HepG2 (cell line): ENCODE results near the gene TYROBP. TPM values are rescaled to one million over a fixed set of nuclear protein-coding genes. Genes with fewer than 3 reads are reported as not detected.

ENCODE experiments used
- ARNT ChIP-seq: fragments of 450-650 bp; IDR thresholded peaks from 2 replicates; pipeline ENCODE4 v1.6.1; 2017
- DMAP1 ChIP-seq: IDR thresholded peaks from 2 replicates; pipeline ENCODE4 v1.6.1; 2016
- FOXA1 ChIP-seq, 2 experiments: fragments of 450-650 bp in 1 of 2; sonication (generic) in 1 of 2; formaldehyde crosslinking in 1 of 2; IDR thresholded peaks; 2 replicates each; pipeline versions ENCODE4 v1.4.0 to v1.6.1; 2016 to 2020; ENCODE audit warnings: missing genetic modification reagents in 1 of 2
- FOXJ3 ChIP-seq: sonication (generic); formaldehyde crosslinking; IDR thresholded peaks from 2 replicates; pipeline ENCODE4 v1.4.0; 2020; ENCODE audit warnings: missing genetic modification reagents, mild to moderate bottlenecking, borderline replicate concordance
- MAF1 ChIP-seq: sonication (generic); formaldehyde crosslinking; IDR thresholded peaks from 2 replicates; pipeline ENCODE4 v1.5.0; 2020; ENCODE audit warnings: missing genetic modification reagents, borderline replicate concordance
- MTA1 ChIP-seq: sonication (generic); formaldehyde crosslinking; IDR thresholded peaks from 2 replicates; pipeline ENCODE4 v1.4.0; 2020; ENCODE audit warnings: missing genetic modification reagents, mild to moderate bottlenecking, borderline replicate concordance
- RBM39 ChIP-seq: fragments of 200-400 bp; formaldehyde crosslinking; IDR thresholded peaks from one replicate; pipeline ENCODE4 v1.6.1; 2018; ENCODE audit warnings: antibody characterized with exemption, mild to moderate bottlenecking, low read depth, low read length; ENCODE audit not compliant: poor library complexity, severe bottlenecking
- RORA ChIP-seq: sonication (generic); formaldehyde crosslinking; IDR thresholded peaks from 2 replicates; pipeline ENCODE4 v1.5.0; 2020; ENCODE audit warnings: mild to moderate bottlenecking, missing genetic modification reagents, moderate library complexity
- SYNCRIP ChIP-seq: fragments of 200-400 bp; formaldehyde crosslinking; IDR thresholded peaks from 2 replicates; pipeline ENCODE4 v1.6.1; 2018; ENCODE audit warnings: mild to moderate bottlenecking, low read depth, low read length; ENCODE audit not compliant: insufficient read depth
- ZBTB40 ChIP-seq, 2 experiments: fragments of 450-650 bp in 1 of 2; sonication (generic) in 1 of 2; formaldehyde crosslinking in 1 of 2; IDR thresholded peaks; 2 replicates each; pipeline versions ENCODE4 v1.6.1 to v1.8.0; 2016 to 2022; ENCODE audit warnings: antibody characterized with exemption in 1 of 2, mild to moderate bottlenecking in 1 of 2, missing genetic modification reagents in 1 of 2
- ZC3H13 ChIP-seq: sonication (generic); formaldehyde crosslinking; IDR thresholded peaks from 2 replicates; pipeline ENCODE4 v1.8.1; 2023; ENCODE audit warnings: mild to moderate bottlenecking, missing genetic modification reagents, moderate library complexity
- ZNF121 ChIP-seq: sonication (generic); formaldehyde crosslinking; IDR thresholded peaks from 2 replicates; pipeline ENCODE4 v1.5.0; 2020; ENCODE audit warnings: mild to moderate bottlenecking, missing genetic modification reagents
- ZNF205 ChIP-seq: IDR thresholded peaks from 2 replicates; pipeline ENCODE4 v1.6.1; 2018; ENCODE audit warnings: missing biosample characterization, missing genetic modification reagents
- ZNF225 ChIP-seq: sonication (generic); formaldehyde crosslinking; IDR thresholded peaks from 2 replicates; pipeline ENCODE4 v1.4.0; 2020; ENCODE audit warnings: mild to moderate bottlenecking, missing genetic modification reagents
- ZNF468 ChIP-seq: sonication (generic); formaldehyde crosslinking; IDR thresholded peaks from 2 replicates; pipeline ENCODE4 v1.8.0; 2022; ENCODE audit warnings: mild to moderate bottlenecking, moderate library complexity, missing genetic modification reagents
- ZNF546 ChIP-seq: sonication (generic); formaldehyde crosslinking; conservative IDR thresholded peaks from 2 replicates; pipeline ENCODE4 v1.8.1; 2023; ENCODE audit warnings: mild to moderate bottlenecking, missing genetic modification reagents
- ZNF567 ChIP-seq: sonication (generic); formaldehyde crosslinking; IDR thresholded peaks from 2 replicates; pipeline ENCODE4 v1.8.1; 2023; ENCODE audit warnings: mild to moderate bottlenecking, missing genetic modification reagents, borderline replicate concordance
- ZNF709 ChIP-seq: sonication (generic); formaldehyde crosslinking; IDR thresholded peaks from 2 replicates; pipeline ENCODE4 v1.5.0; 2020; ENCODE audit warnings: mild to moderate bottlenecking, missing genetic modification reagents
- polyA plus RNA-seq, 8 experiments: library from polyadenylated mRNA; depleted of rRNA in 3 of 8; stranded (reverse) in 7 of 8; unstranded in 1 of 8; fragments of >200 nt; fragmentation: Illumina TruSeq in 4 of 8; extraction: Trizol in 4 of 8; gene quantifications; 2 replicates each; pipeline versions ENCODE4 v1.2.1 to v1.2.3, GENCODE V29; 2011 to 2016; ENCODE audit warnings: low read depth in 4 of 8, missing spikeins in 1 of 8, mixed read lengths in 1 of 8; ENCODE audit not compliant: insufficient read depth in 1 of 8
- total RNA-seq, 5 experiments: library from RNA; depleted of rRNA; stranded (reverse); fragments of >200 nt; fragmentation: Illumina TruSeq; extraction: Trizol; gene quantifications; 2 replicates each; pipeline ENCODE4 v1.2.3, GENCODE V29; 2016; ENCODE audit warnings: low read depth in 1 of 5
- TF ChIP-seq, protein P1 (sequence below): sonication (generic); formaldehyde crosslinking; conservative IDR thresholded peaks from 2 replicates; pipeline ENCODE4 v1.4.0; 2020; ENCODE audit warnings: missing genetic modification reagents

TYROBP gene
- total and polyA plus RNA-seq, 2 of the 13 experiments (the other 11 are each of a cell fraction or from before 2014, with no cell fraction given) = not detected

DNA sequence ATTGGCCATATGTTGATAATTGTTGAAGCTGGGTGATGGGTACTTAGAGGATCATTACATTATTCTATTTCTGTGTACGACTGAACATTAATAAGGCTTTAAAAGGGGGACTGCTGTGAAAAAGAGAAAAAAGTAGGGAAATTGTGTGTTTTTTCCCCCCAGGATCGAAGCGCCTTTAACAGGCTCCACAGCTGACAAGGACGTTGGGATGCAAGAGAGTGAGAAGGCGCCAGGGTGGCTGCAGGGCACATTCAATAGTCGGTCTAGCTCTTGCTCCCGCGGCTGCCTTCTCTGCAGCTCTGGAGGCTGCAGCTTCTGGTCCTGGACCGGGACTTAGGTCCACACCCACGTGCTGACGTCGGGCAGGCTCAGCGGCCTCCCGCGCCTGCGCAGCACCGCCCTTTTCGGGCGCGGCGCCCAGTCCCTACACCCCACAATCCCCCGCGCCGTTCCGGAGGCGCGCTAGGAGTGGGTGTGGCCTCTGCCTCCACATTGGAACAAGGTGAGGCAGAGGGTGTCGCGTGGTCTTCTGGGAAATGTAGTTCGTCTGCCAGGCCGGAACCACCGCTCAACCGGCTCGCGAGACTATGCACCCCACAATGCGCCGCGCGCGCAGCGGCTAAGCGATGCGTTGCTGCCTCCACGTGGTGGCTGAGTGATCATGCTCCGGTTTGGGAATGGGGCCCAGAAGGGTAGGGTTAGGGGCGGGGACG is 23.2 kb upstream of the TYROBP start (continued):
- no peak for TF ChIP-seq ZBTB40 (IDR thresholded peaks at IDR 0.05)
- no peak; the same call in 1 of the 2 replicates for TF ChIP-seq ZBTB40 (CRISPR knock-in tag; IDR thresholded peaks at IDR 0.05)
- TF ChIP-seq ZNF709 (CRISPR knock-in tag) = 0 out of 2 replicates have a peak, but pooled peaks have one; percentile 30
- peak; percentile 36; the same call in 1 of the 2 replicates for TF ChIP-seq ZNF225 (CRISPR knock-in tag)
- TF ChIP-seq ZNF205 (CRISPR knock-in tag) = no peak; the same call in 1 of the 2 replicates
- no peak for TF ChIP-seq ZC3H13 (CRISPR knock-in tag)
- no peak for TF ChIP-seq ARNT
- TF ChIP-seq ZNF546 (CRISPR knock-in tag) = no peak; the same call in 1 of the 2 replicates
- TF ChIP-seq DMAP1 (CRISPR knock-in tag) = peak; percentile 70; the same call in 1 of the 2 replicates
- TF ChIP-seq MTA1 (CRISPR knock-in tag) = 0 out of 2 replicates have a peak, but pooled peaks have one; percentile 51
- TF ChIP-seq MAF1 = no peak
- no peak for TF ChIP-seq FOXJ3 (CRISPR knock-in tag)
- no peak for TF ChIP-seq ZNF468 (CRISPR knock-in tag)
- no peak for TF ChIP-seq RBM39
- no peak for TF ChIP-seq FOXA1 (IDR thresholded peaks at IDR 0.05)
- peak; percentile 25; the same call in 1 of the 2 replicates for TF ChIP-seq FOXA1 (CRISPR knock-in tag; IDR thresholded peaks at IDR 0.05)
- TF ChIP-seq ZNF567 (CRISPR knock-in tag) = peak; percentile 95; the same call in 1 of the 2 replicates
- no peak for TF ChIP-seq RORA (CRISPR knock-in tag)
- TF ChIP-seq, protein P1, sequence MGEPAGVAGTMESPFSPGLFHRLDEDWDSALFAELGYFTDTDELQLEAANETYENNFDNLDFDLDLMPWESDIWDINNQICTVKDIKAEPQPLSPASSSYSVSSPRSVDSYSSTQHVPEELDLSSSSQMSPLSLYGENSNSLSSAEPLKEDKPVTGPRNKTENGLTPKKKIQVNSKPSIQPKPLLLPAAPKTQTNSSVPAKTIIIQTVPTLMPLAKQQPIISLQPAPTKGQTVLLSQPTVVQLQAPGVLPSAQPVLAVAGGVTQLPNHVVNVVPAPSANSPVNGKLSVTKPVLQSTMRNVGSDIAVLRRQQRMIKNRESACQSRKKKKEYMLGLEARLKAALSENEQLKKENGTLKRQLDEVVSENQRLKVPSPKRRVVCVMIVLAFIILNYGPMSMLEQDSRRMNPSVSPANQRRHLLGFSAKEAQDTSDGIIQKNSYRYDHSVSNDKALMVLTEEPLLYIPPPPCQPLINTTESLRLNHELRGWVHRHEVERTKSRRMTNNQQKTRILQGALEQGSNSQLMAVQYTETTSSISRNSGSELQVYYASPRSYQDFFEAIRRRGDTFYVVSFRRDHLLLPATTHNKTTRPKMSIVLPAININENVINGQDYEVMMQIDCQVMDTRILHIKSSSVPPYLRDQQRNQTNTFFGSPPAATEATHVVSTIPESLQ (CRISPR knock-in tag) = 0 out of 2 replicates have a peak, but pooled peaks have one; percentile 25
- TF ChIP-seq SYNCRIP = no peak
- TF ChIP-seq ZNF121 (CRISPR knock-in tag) = no peak
